ENCODE measurements around the gene SCUBE1.

The SCUBE1 gene

DNA sequence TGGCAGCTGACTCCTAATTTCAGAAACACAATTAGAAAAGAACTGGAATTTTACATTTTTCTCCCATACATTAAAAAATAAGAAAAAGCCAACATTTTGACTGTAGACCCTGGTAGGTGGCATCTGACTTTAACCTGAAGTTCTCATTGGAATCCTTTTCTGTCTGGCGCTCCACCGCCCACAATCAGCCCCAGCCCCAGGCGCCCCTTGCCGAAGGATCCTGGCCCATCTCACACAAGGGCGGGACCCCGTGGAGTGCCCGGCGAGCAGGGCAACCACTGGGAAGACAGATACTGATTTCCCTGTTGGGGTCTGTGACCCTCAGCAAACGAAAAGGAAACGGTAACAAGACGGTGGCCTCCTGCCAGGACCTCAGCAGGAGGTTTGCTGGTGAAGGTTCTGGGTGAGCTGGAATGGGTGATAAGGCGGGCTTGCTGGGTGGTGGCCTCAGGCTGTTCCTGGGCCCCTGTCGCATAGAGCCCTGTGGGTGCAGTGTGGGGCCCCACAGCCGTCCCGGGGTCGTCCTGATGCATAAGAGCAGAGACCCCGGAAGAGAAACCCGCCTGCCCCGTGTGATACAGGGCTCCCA lies 176.1 kb downstream of the SCUBE1 start:
- TF ChIP-seq, protein P1, sequence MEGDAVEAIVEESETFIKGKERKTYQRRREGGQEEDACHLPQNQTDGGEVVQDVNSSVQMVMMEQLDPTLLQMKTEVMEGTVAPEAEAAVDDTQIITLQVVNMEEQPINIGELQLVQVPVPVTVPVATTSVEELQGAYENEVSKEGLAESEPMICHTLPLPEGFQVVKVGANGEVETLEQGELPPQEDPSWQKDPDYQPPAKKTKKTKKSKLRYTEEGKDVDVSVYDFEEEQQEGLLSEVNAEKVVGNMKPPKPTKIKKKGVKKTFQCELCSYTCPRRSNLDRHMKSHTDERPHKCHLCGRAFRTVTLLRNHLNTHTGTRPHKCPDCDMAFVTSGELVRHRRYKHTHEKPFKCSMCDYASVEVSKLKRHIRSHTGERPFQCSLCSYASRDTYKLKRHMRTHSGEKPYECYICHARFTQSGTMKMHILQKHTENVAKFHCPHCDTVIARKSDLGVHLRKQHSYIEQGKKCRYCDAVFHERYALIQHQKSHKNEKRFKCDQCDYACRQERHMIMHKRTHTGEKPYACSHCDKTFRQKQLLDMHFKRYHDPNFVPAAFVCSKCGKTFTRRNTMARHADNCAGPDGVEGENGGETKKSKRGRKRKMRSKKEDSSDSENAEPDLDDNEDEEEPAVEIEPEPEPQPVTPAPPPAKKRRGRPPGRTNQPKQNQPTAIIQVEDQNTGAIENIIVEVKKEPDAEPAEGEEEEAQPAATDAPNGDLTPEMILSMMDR (IDR thresholded peaks at IDR 0.05; ENCODE audit: insufficient read depth, low read depth, low read length, missing control alignments) = no peak
- H3K4me3 ChIP-seq (ENCODE audit: low read depth, low read length) = no peak overlapping the region
- DNase-seq (ENCODE audit: low read depth) = no peak

DNA sequence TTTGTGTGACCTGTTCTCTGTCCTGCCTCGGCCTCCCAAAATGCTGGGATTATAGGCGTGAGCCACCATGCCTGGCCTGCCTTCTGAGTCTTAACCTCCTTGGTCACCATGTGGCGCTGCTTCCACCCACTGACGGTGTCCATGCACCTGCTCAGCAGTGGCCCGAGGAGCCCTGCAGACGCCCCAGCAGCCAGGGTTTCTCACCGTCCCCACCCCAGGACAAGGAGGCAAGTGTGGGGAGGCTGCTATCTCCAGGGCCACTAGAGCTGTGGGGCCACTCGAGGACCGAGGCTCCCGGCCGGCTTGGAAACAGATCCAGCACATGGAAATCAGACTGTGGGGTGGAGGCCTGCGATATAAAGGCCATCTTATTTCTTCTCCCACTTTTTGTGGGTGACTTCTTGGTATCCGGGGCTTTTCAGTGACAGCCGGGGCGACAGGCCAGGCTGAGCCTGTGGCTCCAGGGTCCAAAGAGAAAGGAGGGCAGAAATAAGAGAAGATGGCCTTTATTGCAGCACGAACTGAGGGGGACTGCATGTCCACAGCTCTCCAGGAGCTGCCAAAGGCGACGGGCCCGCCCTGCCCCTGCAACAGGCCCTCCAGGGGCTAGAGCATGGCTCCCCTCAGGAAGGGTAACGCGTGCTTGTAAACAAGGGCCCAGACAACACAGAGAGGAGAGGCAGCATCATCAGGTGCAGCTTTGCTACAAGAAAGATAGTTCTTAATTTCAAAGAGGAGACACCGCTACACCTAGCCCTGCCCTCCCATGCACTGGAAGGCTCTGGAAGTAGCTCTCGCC lies 176.8 kb downstream of the SCUBE1 start:
- no peak overlapping the region for H3K4me3 ChIP-seq (ENCODE audit: low read depth, low read length)
- TF ChIP-seq, protein P1 (IDR thresholded peaks at IDR 0.05; ENCODE audit: insufficient read depth, low read depth, low read length, missing control alignments) = no peak
- no peak for DNase-seq (ENCODE audit: low read depth)

- no peak overlapping the region for H3K4me3 ChIP-seq (ENCODE audit: low read depth, low read length)
- TF ChIP-seq, protein P1 (IDR thresholded peaks at IDR 0.05; ENCODE audit: insufficient read depth, low read depth, low read length, missing control alignments) = no peak
- no peak for DNase-seq (ENCODE audit: low read depth)
These were observed 178.5 kb downstream of the SCUBE1 start for GRCh38 chr22:43164636-43165035.

- no peak overlapping the region for H3K4me3 ChIP-seq (ENCODE audit: low read depth, low read length)
- TF ChIP-seq, protein P1 (IDR thresholded peaks at IDR 0.05; ENCODE audit: insufficient read depth, low read depth, low read length, missing control alignments) = no peak
- no peak for DNase-seq (ENCODE audit: low read depth)
These were observed 179.9 kb downstream of the SCUBE1 start for GRCh38 chr22:43163241-43163795.

DNA sequence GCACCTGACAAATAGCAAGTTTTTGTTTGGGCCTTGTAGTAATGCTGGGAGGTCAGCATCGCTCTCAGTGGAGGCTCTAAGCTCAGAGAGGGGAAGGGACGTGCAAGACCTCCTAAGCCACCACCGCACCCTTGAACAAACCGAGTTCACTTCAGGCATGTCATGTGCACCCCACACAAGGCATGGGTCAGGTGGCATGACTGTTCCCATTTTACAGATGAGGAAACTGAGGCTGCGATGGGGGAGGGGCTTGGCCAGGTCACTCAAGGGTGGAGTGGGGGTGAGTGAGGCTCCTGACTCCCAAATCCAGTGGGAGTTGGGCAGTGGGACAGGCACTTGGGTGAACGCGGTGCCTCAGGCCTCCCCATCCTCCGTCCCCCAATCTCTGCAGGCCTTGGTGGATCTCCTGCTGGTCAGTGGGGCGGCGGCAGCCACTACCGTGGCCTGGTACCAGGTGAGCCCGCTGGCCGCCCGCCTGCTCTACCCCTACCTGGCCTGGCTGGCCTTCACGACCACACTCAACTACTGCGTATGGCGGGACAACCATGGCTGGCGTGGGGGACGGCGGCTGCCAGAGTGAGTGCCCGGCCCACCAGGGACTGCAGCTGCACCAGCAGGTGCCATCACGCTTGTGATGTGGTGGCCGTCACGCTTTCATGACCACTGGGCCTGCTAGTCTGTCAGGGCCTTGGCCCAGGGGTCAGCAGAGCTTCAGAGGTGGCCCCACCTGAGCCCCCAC lies 180.6 kb downstream of the SCUBE1 start:
- no peak for DNase-seq (ENCODE audit: low read depth)
- no peak overlapping the region for H3K4me3 ChIP-seq (ENCODE audit: low read depth, low read length)
- TF ChIP-seq, protein P1 (IDR thresholded peaks at IDR 0.05; ENCODE audit: insufficient read depth, low read depth, low read length, missing control alignments) = no peak

DNA sequence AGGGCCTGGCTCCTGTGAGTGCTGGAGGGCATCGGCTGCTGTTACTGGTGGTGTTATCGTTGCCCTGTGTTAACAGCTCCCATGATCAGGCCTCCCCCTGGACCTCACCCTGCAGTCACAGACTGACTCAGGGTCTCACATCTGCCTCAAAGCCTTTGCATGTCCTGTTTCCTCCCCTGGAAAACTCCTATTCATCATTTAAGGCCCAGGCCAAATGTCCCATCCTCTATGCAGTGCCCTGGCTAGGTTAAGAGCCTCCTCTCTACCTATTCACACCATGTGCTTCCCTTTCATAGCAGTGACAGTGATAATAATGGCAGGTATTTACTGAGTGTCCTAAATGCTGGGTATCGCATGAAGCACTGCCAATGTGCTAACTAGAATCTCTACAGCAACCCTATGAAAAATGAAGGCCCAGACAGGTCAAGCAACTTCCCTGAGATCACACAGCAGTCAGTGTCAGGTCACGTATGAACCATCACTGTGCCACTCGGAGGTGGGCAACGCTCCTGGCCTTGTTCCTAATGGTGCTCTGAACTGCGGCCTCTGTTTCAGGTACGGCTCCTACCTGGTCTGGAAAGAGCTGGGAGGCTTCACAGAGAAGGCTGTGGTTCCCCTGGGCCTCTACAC lies 182.6 kb downstream of the SCUBE1 start:
- DNase-seq (ENCODE audit: low read depth) = no peak
- no peak overlapping the region for H3K4me3 ChIP-seq (ENCODE audit: low read depth, low read length)
- TF ChIP-seq, protein P1 (IDR thresholded peaks at IDR 0.05; ENCODE audit: insufficient read depth, low read depth, low read length, missing control alignments) = no peak
